CD4-positive, alpha-beta T cell treated with Interleukin-17A for 4 hours (primary cell): ENCODE measurements around the gene RBM44.
"Not testable (repeated sequence)": the region's sequence is repeated elsewhere in the genome, so short reads cannot be mapped to it uniquely, and the experiment has no call there.

ENCODE experiments used
- DNase-seq: peaks from one replicate; pipeline ENCODE4 v3.0.0-alpha.2; 2020; ENCODE audit warnings: mixed read lengths

RBM44 gene

GRCh38 chr2:237783678-237784077 lies 14.9 kb upstream of the RBM44 start:
- DNase-seq = not testable (repeated sequence)

- DNase-seq = no peak
These were observed 11.6 kb upstream of the RBM44 start for GRCh38 chr2:237786936-237787335.

- no peak for DNase-seq
These were observed 8.2 kb upstream of the RBM44 start for GRCh38 chr2:237790353-237790752.

- no peak for DNase-seq
These were observed 6.4 kb upstream of the RBM44 start for GRCh38 chr2:237791977-237792727.

- DNase-seq = no peak
These were observed 1.3 kb upstream of the RBM44 start for GRCh38 chr2:237797253-237797652.

GRCh38 chr2:237799060-237799428 lies 465 bp downstream of the RBM44 start:
- no peak for DNase-seq

- DNase-seq = no peak
These were observed 2.9 kb downstream of the RBM44 start for GRCh38 chr2:237801466-237801865.

GRCh38 chr2:237806334-237806733 lies 7.8 kb downstream of the RBM44 start:
- no peak for DNase-seq

GRCh38 chr2:237815637-237816036 lies 17.1 kb downstream of the RBM44 start:
- no peak for DNase-seq

GRCh38 chr2:237816531-237816930 lies 18.0 kb downstream of the RBM44 start:
- DNase-seq = no peak

- DNase-seq = no peak
These were observed 19.5 kb downstream of the RBM44 start for GRCh38 chr2:237818066-237818473.

GRCh38 chr2:237819231-237819630 lies 20.7 kb downstream of the RBM44 start:
- DNase-seq = no peak

GRCh38 chr2:237820421-237820820 lies 21.8 kb downstream of the RBM44 start:
- DNase-seq = no peak

- no peak for DNase-seq
These were observed 25.0 kb downstream of the RBM44 start for GRCh38 chr2:237823544-237823943.

GRCh38 chr2:237824085-237824484 lies 25.5 kb downstream of the RBM44 start:
- no peak for DNase-seq

GRCh38 chr2:237827421-237827987 lies 28.9 kb downstream of the RBM44 start:
- no peak for DNase-seq

- DNase-seq = no peak
These were observed 31.9 kb downstream of the RBM44 start for GRCh38 chr2:237830522-237830921.

- DNase-seq = no peak
These were observed 35.0 kb downstream of the RBM44 start for GRCh38 chr2:237833546-237833945.

- no peak for DNase-seq
These were observed 36.8 kb downstream of the RBM44 start for GRCh38 chr2:237835372-237835771.

- DNase-seq = no peak
These were observed 42.5 kb downstream of the RBM44 start for GRCh38 chr2:237841051-237841450.

- not testable (repeated sequence) for DNase-seq
These were observed 50.4 kb downstream of the RBM44 start for GRCh38 chr2:237848940-237849339.

- no peak for DNase-seq
These were observed 55.7 kb downstream of the RBM44 start for GRCh38 chr2:237854295-237854694.

GRCh38 chr2:237857791-237858190 lies 59.2 kb downstream of the RBM44 start:
- no peak for DNase-seq

GRCh38 chr2:237858294-237859081 lies 59.9 kb downstream of the RBM44 start:
- peak; percentile 63 for DNase-seq
